ENCODE data around the gene TRIM14. TPM values are rescaled to one million over a fixed set of nuclear protein-coding genes. Genes with fewer than 3 reads are reported as not detected.

Gene TRIM14
- total RNA-seq, 1 donor from 2014 or later: 9.4 TPM

- Histone ChIP-seq H3K4me3 (ENCODE audit: low read depth, low read length) (peak overlapping the region; percentile 26), H3K36me3 (ENCODE audit: control insufficient read depth, insufficient read depth, low read length) (no peaks in the 10 kb centered on the region), H3K27me3 (ENCODE audit: control insufficient read depth, insufficient read depth, low read length) (no peaks in the 10 kb centered on the region)
- DNase-seq (ENCODE audit: low read depth): no peak
- TF ChIP-seq CTCF (IDR thresholded peaks at IDR 0.05; ENCODE audit: insufficient read depth, low read length, poor library complexity, severe bottlenecking): no peak
These were observed 31.3 kb downstream of the TRIM14 start for GRCh38 chr9:98087420-98088354.

- DNase-seq (ENCODE audit: low read depth): no peak
- no peak for TF ChIP-seq CTCF (IDR thresholded peaks at IDR 0.05; ENCODE audit: insufficient read depth, low read length, poor library complexity, severe bottlenecking)
- Histone ChIP-seq H3K4me3 (ENCODE audit: low read depth, low read length) (no peak overlapping the region), H3K36me3 (ENCODE audit: control insufficient read depth, insufficient read depth, low read length) (no peaks in the 10 kb centered on the region), H3K27me3 (ENCODE audit: control insufficient read depth, insufficient read depth, low read length) (no peaks in the 10 kb centered on the region)
These were observed 32.6 kb downstream of the TRIM14 start for GRCh38 chr9:98086461-98086860.

GRCh38 chr9:98085944-98086343 lies 33.1 kb downstream of the TRIM14 start:
- no peak for TF ChIP-seq CTCF (IDR thresholded peaks at IDR 0.05; ENCODE audit: insufficient read depth, low read length, poor library complexity, severe bottlenecking)
- Histone ChIP-seq H3K4me3 (ENCODE audit: low read depth, low read length) (no peak overlapping the region), H3K36me3 (ENCODE audit: control insufficient read depth, insufficient read depth, low read length) (no peaks in the 10 kb centered on the region), H3K27me3 (ENCODE audit: control insufficient read depth, insufficient read depth, low read length) (no peaks in the 10 kb centered on the region)
- DNase-seq (ENCODE audit: low read depth): no peak

- H3K4me3 ChIP-seq (ENCODE audit: low read depth, low read length): no peak overlapping the region
- no peak for TF ChIP-seq CTCF (IDR thresholded peaks at IDR 0.05; ENCODE audit: insufficient read depth, low read length, poor library complexity, severe bottlenecking)
- DNase-seq (ENCODE audit: low read depth): no peak
- no peaks in the 10 kb centered on the region for H3K36me3 ChIP-seq (ENCODE audit: control insufficient read depth, insufficient read depth, low read length)
- H3K27me3 ChIP-seq (ENCODE audit: control insufficient read depth, insufficient read depth, low read length): no peaks in the 10 kb centered on the region
These were observed 34.0 kb downstream of the TRIM14 start for GRCh38 chr9:98085058-98085457.

DNA sequence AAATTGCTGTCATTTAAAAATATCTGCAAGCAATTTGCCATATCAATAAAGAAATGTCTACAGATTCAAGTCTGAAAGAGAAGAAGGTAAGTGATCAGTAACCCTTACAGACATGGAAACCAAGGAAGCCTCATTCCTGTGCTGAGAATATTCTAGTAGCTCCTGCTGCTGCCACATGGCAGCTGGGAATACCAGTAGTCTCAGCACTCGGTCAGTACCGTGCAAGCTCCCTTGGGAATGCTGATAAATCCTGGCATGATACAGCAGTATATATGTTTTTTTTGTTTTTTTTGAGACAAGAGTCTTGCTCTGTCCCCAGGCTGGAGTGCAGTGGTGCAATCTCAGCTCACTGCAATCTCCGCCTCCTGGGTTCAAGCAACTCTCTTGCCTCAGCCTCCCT lies 34.6 kb downstream of the TRIM14 start:
- Histone ChIP-seq H3K4me3 (ENCODE audit: low read depth, low read length) (no peak overlapping the region), H3K27me3 (ENCODE audit: control insufficient read depth, insufficient read depth, low read length) (no peaks in the 10 kb centered on the region), H3K36me3 (ENCODE audit: control insufficient read depth, insufficient read depth, low read length) (no peaks in the 10 kb centered on the region)
- no peak for DNase-seq (ENCODE audit: low read depth)
- no peak for TF ChIP-seq CTCF (IDR thresholded peaks at IDR 0.05; ENCODE audit: insufficient read depth, low read length, poor library complexity, severe bottlenecking)
